HG02571 (cell line): ENCODE results near the gene PPP1R3A.

Experiments used
- ATAC-seq: cut with Tn5 transposase; IDR thresholded peaks from one replicate; pipeline ENCODE4 v1.9.1; 2021; ENCODE audit warnings: mild to moderate bottlenecking, moderate library complexity; ENCODE audit not compliant: unreplicated experiment

PPP1R3A gene

DNA sequence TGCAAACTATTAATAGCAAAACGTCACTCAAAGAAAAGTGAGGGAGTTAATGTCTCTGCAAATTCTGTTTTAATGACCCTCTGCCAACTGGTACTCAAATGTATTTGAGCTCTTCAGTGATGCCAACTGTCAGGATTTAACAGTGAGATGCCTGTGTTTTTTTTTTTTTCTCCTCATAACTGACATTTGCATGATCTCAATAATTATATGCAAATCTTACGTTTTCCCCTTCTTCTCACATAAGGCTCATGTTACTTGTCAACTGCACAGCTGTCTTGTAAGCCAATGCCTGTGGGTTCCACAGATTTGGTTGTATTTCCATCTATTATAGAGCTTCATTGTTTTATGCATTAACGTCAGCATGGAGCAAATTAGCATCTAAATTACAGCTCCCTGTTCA lies 38.2 kb downstream of the PPP1R3A start:
- no peak for ATAC-seq

DNA sequence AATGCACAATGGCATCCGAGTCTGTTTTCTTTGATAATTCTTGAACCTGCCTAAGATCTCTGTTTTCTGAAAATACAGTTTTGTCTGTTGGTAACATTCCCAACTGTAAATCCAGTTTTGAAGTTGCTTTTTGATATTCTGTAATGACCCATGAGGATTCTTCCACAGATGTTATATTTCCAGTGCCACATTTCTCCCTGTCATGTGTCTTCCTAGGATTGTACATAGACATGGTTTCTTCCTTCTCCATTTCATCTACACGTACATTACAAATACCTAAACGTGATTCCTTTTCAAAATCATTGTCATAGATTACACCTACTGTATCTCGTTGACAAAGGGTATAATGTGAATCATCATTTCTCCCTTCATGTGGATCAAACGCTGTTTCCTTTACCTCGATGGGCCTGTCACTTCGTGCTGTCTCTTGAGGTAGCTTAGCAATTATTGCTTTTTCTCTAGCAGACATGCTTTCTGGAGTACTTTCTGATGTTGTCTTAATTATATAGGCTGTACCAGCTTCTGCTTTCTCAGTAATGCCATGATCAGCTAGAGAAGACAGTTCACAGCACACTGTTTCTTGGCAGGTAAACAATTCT lies 40.3 kb downstream of the PPP1R3A start:
- no peak for ATAC-seq

DNA sequence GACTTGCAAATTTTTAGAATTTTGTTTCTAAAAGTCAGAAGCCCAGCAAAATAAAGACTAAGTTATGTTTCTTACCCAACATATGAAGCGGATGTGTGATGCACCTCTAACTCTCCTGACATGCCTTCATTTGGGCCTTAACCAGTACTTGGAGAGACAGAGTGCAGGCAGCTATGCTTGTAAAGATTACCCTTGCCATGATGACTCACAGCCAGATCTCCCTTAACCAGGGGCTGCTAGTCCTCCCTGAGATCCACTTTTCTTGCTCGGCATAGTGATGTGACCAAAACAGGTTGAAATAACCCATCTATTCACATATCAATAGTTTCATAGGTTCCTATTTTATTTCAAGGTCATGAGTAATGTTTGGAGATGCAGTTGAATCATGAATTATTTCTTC lies 43.6 kb downstream of the PPP1R3A start:
- no peak for ATAC-seq

DNA sequence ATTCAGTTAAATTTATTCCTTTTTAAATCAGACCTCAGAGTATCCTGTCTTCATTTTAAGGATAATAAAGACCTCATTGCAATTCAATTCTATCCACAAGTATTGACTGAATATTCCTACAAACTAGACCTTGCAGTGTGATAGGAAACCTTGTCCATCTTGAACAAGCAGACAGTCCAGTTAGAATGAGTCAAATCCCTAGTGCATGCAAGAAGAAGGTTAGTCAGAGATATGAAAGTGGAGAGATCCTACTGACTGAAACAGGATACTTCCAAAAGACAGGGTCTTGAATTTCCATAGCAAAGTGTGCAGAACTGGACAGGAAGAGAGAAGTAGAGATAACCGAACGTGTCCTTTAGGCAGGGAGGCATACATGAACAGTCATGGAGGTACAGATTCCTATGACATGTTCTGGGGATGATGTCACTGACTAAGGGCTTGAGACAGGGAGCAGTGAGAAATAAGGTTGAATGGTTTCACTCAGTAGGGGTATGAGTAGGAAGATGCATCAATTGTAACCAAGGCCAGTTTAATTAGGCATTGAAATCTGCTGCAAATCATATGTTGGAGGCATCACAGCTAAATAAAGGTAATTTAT lies 45.2 kb downstream of the PPP1R3A start:
- ATAC-seq: no peak

DNA sequence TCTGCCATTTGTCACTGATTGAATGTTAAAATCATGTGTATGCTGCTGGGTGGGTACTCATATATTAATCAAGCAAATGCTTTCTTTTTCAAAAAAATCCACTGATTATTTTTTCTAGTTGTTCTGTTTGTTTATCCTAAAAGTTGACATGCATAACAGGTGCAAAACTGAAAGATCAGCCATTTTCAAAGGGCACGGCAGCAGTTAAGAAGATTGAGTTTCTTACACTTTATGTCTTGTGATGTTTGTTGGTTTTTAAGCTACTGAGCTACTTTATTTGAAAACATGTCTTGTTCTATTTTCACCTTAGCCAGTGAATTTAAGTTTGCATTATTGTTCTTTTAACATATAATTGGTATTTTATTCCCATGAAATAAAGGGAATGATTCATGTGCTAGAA lies 45.8 kb downstream of the PPP1R3A start:
- ATAC-seq: no peak

GRCh38 chr7:113867325-113867724 lies 51.5 kb downstream of the PPP1R3A start:
- ATAC-seq: no peak

DNA sequence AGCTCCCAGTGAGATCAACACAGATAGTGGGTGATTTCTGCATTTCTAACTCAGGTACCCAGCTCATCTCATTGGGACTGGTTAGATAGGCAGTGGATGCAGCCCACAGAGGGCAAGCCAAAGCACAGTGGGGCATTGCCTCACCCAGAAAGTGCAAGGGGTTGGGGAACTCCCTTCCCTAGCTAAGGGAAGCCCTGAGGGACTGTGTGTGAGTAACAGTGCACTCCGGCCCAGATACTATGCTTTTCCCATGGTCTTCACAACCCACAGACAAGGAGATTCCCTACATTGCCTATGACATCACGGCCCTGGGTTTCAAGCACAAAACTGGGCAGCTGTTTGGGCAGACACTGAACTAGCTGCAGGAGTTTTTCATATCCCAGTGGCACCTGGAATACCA lies 62.8 kb downstream of the PPP1R3A start:
- ATAC-seq: no peak

DNA sequence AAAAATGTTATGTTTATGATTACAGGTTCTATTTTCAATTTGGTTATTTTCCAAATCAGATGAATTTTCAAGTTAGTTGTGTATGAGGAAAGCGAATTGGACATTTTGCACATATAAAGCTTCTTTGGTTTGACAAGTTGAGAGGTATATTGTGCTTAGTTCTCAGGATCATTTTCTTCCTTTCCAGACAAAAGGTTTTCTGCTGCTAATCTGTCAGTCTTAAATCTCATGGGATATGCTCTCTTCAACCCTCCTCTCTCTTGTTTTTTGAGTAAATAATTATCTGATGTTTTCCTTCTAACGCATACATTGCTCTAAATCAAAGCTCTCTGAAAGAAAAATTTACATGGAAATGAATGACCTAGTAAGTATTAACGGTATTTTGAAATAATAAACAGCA lies 77.9 kb downstream of the PPP1R3A start:
- no peak for ATAC-seq

- no peak for ATAC-seq
Measured at GRCh38 chr7:113835367-113835766, 83.4 kb downstream of the PPP1R3A start.

- no peak for ATAC-seq
Measured at GRCh38 chr7:113832196-113832745, 86.5 kb downstream of the PPP1R3A start.

DNA sequence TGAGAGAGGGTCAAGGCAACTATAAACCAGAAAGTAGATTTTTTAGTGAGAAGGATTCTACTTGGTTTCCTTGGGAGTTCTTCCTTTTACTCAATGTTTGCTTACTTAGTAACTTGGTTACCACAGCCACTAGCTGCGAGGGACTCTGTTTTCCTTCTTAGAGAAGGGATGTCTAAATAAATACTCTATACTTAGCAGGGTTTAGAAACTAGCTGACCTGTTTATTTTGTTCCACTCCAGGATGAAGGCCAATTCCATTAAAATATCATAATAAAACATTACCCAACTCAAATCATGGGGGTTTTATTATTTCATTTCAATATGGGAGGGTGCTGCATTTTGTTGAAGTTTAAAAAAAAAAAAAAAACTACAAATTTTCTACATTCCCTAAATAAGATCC lies 87.3 kb downstream of the PPP1R3A start:
- ATAC-seq: no peak

DNA sequence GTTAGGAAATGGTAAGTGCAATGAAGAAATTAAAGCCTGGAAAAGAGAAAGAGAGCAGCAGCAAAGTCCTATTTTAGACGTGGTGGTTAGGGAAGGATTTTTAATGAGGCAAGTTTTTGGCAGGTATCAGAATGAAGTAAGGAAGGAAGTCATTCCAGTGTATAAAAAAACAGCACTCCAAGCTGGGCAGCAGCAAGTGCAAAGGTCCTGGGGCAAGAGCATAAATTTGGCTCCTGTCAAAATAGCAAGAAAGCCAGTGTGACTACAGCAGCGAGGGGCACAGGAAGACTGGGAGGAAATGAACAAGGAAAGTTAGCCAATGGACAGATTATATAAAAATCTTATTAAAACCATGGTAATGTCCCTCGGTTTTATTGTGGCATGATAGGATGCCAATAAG lies 90.2 kb downstream of the PPP1R3A start:
- no peak for ATAC-seq
